ENCODE data around the gene PTPRE. TPM values are rescaled to one million over a fixed set of nuclear protein-coding genes. Genes with fewer than 3 reads are reported as not detected.

Gene PTPRE
- polyA plus RNA-seq, 1 donor from 2014 or later = 4.1 TPM

GRCh38 chr10:128056303-128057050 is 149.6 kb downstream of the PTPRE start:
- H2AFZ ChIP-seq (ENCODE audit: low read depth, low read length) = no peak overlapping the region
- no peaks in the 10 kb centered on the region for H3K36me3 ChIP-seq (ENCODE audit: insufficient read depth, low read length)
- no peaks in the 10 kb centered on the region for H4K20me1 ChIP-seq (ENCODE audit: insufficient read depth)

GRCh38 chr10:128058106-128058749 is 151.3 kb downstream of the PTPRE start:
- Histone ChIP-seq H2AFZ (ENCODE audit: low read depth, low read length) (no peak overlapping the region), H3K4me2 (ENCODE audit: low read length) (no peak overlapping the region), H3K27me3 (ENCODE audit: insufficient read depth, low read depth, low read length) (no peaks in the 10 kb centered on the region), H3K9ac (ENCODE audit: low read length) (no peak overlapping the region), H3K79me2 (replicated peaks; ENCODE audit: insufficient read depth, low read length) (no peaks in the 10 kb centered on the region), H3K36me3 (ENCODE audit: insufficient read depth, low read length) (no peaks in the 10 kb centered on the region), H3K4me3 (ENCODE audit: low read length) (no peak overlapping the region), H3F3A (ENCODE audit: insufficient read depth, low read length, poor library complexity, severe bottlenecking) (no peaks in the 10 kb centered on the region), H4K20me1 (ENCODE audit: insufficient read depth) (no peaks in the 10 kb centered on the region), H3K27ac (ENCODE audit: low read length) (no peak overlapping the region), H3K9me2 (ENCODE audit: insufficient read depth, low read length) (no peaks in the 10 kb centered on the region), H3K9me3 (ENCODE audit: low read length) (no peaks in the 10 kb centered on the region)
- no peak for TF ChIP-seq EP300 (conservative IDR thresholded peaks at IDR 0.05; ENCODE audit: poor library complexity, severe bottlenecking)
- TF ChIP-seq EZH2 (IDR thresholded peaks at IDR 0.05; ENCODE audit: borderline replicate concordance, insufficient read depth, low read length, poor library complexity, severe bottlenecking) = no peak
- TF ChIP-seq SMC3 (conservative IDR thresholded peaks at IDR 0.05; ENCODE audit: poor library complexity) = no peak

More at GRCh38 chr10:128056303-128057050, 149.6 kb downstream of the PTPRE start:
- no peak overlapping the region for H3K4me3 ChIP-seq (ENCODE audit: low read length)
- H3K9me3 ChIP-seq (ENCODE audit: low read length) = no peaks in the 10 kb centered on the region
- TF ChIP-seq REST (IDR thresholded peaks at IDR 0.05; ENCODE audit: borderline replicate concordance) (no peak), SMC3 (conservative IDR thresholded peaks at IDR 0.05; ENCODE audit: poor library complexity) (no peak), CTCF (IDR thresholded peaks at IDR 0.05; ENCODE audit: poor library complexity, severe bottlenecking) (no peak), POLR2AphosphoS5 (IDR thresholded peaks at IDR 0.05) (no peak), MXI1 (conservative IDR thresholded peaks at IDR 0.05; ENCODE audit: poor library complexity, severe bottlenecking) (no peak)
- H3K9me2 ChIP-seq (ENCODE audit: insufficient read depth, low read length) = no peaks in the 10 kb centered on the region
- H3K79me2 ChIP-seq (replicated peaks; ENCODE audit: insufficient read depth, low read length) = no peaks in the 10 kb centered on the region
- H3F3A ChIP-seq (ENCODE audit: insufficient read depth, low read length, poor library complexity, severe bottlenecking) = no peaks in the 10 kb centered on the region
- H3K27ac ChIP-seq (ENCODE audit: low read length) = no peak overlapping the region
- H3K9ac ChIP-seq (ENCODE audit: low read length) = no peak overlapping the region
- H3K4me2 ChIP-seq (ENCODE audit: low read length) = no peak overlapping the region
- H3K27me3 ChIP-seq (ENCODE audit: insufficient read depth, low read depth, low read length) = no peaks in the 10 kb centered on the region

All from neural cell (in vitro differentiated cells).